Heart left ventricle (tissue), 13 donors: ENCODE data around the gene PAK1.

Experiments used
- CTCF ChIP-seq, 12 donors: fragments of 200-600 bp; sonication (generic) in 4 of 12; IDR thresholded peaks; one replicate each; pipeline versions ENCODE4 v1.5.0 to v1.8.0; 2018 to 2022; ENCODE audit warnings: antibody characterized with exemption in 12 of 12, mild to moderate bottlenecking in 5 of 12
- POLR2A ChIP-seq, 2 donors: fragments of 450-650 bp; IDR thresholded peaks; one replicate each; pipeline ENCODE4 v1.6.1; 2017; ENCODE audit warnings: antibody characterized with exemption in 2 of 2, mild to moderate bottlenecking in 2 of 2, moderate library complexity in 2 of 2
- donor health status: ischemic (EF 13 %, LVEDD 7.1; RV severe dilation, severe dysfunction).
- donor health status: DM: no; HTN: yes; CAD: no.
- donor health status: DM: no; HTN: no; CAD: no.
- donor health status: ischemic (EF 25% LVEDD 6.9; RV normal size, moderate dysfunction).
- donor health status: ischemic (EF 25% LVEDD 5.7; RV mildly dilated, moderate dysfunction).
- donor health status: ischemic (EF 35%, LVEDD 5.7; RV mildly dilated, moderate dysfunction).
- donor health status: nonischemic (EF 11% LVEDD 7.7; RV severe dilation, severe dysfunction).
- donor health status: DM: yes; HTN: yes; CAD: no.
- donor health status: PGD.
- donor health status: ischemic (EF 29% LVEDD 5.4; RV normal size, mild dysfunction).
- donor health status: nonischemic (EF 23%, LVEDD 6.1; RV moderate dilation, normal function).

GRCh38 chr11:77392842-77393241 is 81.1 kb downstream of the PAK1 start:
- no peak for TF ChIP-seq POLR2A (IDR thresholded peaks at IDR 0.05)
- TF ChIP-seq CTCF (IDR thresholded peaks at IDR 0.05), result no peak
